IMR-90 (cell line): ENCODE results near the gene PPFIBP2. TPM values are rescaled to one million over a fixed set of nuclear protein-coding genes. Genes with fewer than 3 reads are reported as not detected.

Experiments
- ATAC-seq: fragments of 200-7000 bp; cut with Tn5 transposase; 2 replicates; pipeline ENCODE4 v1.9.1; 2020; ENCODE audit warnings: low read depth, mild to moderate bottlenecking, moderate library complexity
- BruUV-seq: library from RNA; stranded (reverse); fragments of 400-500 nt; replicated peaks from 2 replicates; lab custom pipeline; 2021; lab: Mats Ljungman, UMichigan
- CTCF ChIA-PET: fragments of 300-600 bp; formaldehyde crosslinking; extraction: SDS; loops from one replicate; lab custom pipeline; 2021; ENCODE audit warnings: antibody characterized with exemption; lab: Yijun Ruan, JAX
- POLR2A ChIA-PET: fragments of 300-600 bp; sonication (Branson Sonifier 250); formaldehyde crosslinking; loops from one replicate; lab custom pipeline; 2022; ENCODE audit warnings: antibody characterized with exemption; ENCODE audit not compliant: unreplicated experiment; lab: Charles Lee
- DNase-seq: peaks from one replicate; pipeline ENCODE4 v3.0.0; 2013
- H2AFZ ChIP-seq: replicated peaks from 2 replicates; pipeline ENCODE3; 2013; ENCODE audit warnings: low read length, mild to moderate bottlenecking; ENCODE audit not compliant: poor library complexity
- H2AK5ac ChIP-seq: 2 replicates; pipeline ENCODE4 v1.6.1; 2013; ENCODE audit warnings: low read depth, low read length, inconsistent platforms
- H2AK9ac ChIP-seq: replicated peaks from 2 replicates; pipeline ENCODE3; 2013; ENCODE audit warnings: mild to moderate bottlenecking, low read depth, low read length, moderate library complexity; ENCODE audit not compliant: poor library complexity
- H2BK120ac ChIP-seq: 2 replicates; pipeline ENCODE4 v1.6.1; 2013; ENCODE audit warnings: low read depth, low read length, inconsistent platforms
- H2BK15ac ChIP-seq: 3 replicates; pipeline ENCODE4 v1.6.1; 2013; ENCODE audit warnings: low read depth, low read length, inconsistent platforms
- H2BK20ac ChIP-seq: 2 replicates; pipeline ENCODE4 v1.6.1; 2013; ENCODE audit warnings: low read depth, mild to moderate bottlenecking, inconsistent platforms, low read length, moderate library complexity
- H2BK5ac ChIP-seq: 2 replicates; pipeline ENCODE4 v1.6.1; 2013; ENCODE audit warnings: mild to moderate bottlenecking, low read depth, low read length, inconsistent platforms; ENCODE audit not compliant: poor library complexity, severe bottlenecking
- H3K14ac ChIP-seq: replicated peaks from 2 replicates; pipeline ENCODE4 v1.6.1; 2013; ENCODE audit warnings: low read depth, low read length, inconsistent platforms
- H3K18ac ChIP-seq: 2 replicates; pipeline ENCODE4 v1.6.1; 2013; ENCODE audit warnings: low read depth, low read length, control low read depth
- H3K23ac ChIP-seq: 2 replicates; pipeline ENCODE4 v1.6.1; 2013; ENCODE audit warnings: low read depth, low read length, inconsistent platforms
- H3K27ac ChIP-seq: 2 replicates; pipeline ENCODE4 v1.5.1; 2013; ENCODE audit warnings: mild to moderate bottlenecking, control low read depth, low read length; ENCODE audit not compliant: insufficient read depth
- H3K27me3 ChIP-seq: 2 replicates; pipeline ENCODE4 v1.6.1; 2013; ENCODE audit warnings: low read length; ENCODE audit not compliant: control insufficient read depth, insufficient read depth
- H3K36me3 ChIP-seq: 2 replicates; pipeline ENCODE4 v1.6.1; 2013; ENCODE audit warnings: low read length, mixed read lengths; ENCODE audit not compliant: control insufficient read depth, insufficient read depth
- H3K4ac ChIP-seq: 2 replicates; pipeline ENCODE4 v1.6.1; 2013; ENCODE audit warnings: low read depth, low read length, inconsistent platforms
- H3K4me1 ChIP-seq: 2 replicates; pipeline ENCODE4 v1.6.1; 2013; ENCODE audit warnings: low read length, mixed read lengths; ENCODE audit not compliant: control insufficient read depth, insufficient read depth
- H3K4me2 ChIP-seq: 2 replicates; pipeline ENCODE4 v1.6.1; 2013; ENCODE audit warnings: low read depth, mild to moderate bottlenecking, control low read depth, low read length, moderate library complexity
- H3K4me3 ChIP-seq: 2 replicates; pipeline ENCODE4 v1.5.1; 2013; ENCODE audit warnings: low read depth, mild to moderate bottlenecking, control low read depth, low read length, moderate library complexity; ENCODE audit not compliant: insufficient read depth
- H3K56ac ChIP-seq: 2 replicates; pipeline ENCODE4 v1.6.1; 2013; ENCODE audit warnings: low read length, inconsistent platforms; ENCODE audit not compliant: insufficient read depth; ENCODE audit errors: extremely low read depth
- H3K79me1 ChIP-seq, 2 experiments: 2 replicates each; pipeline ENCODE4 v1.6.1; 2013; ENCODE audit warnings: low read length in 2 of 2, inconsistent platforms in 1 of 2, low read depth in 1 of 2
- H3K9ac ChIP-seq: 2 replicates; pipeline ENCODE4 v1.6.1; 2013; ENCODE audit warnings: low read depth, low read length, control low read depth
- H3K9me1 ChIP-seq: 2 replicates; pipeline ENCODE4 v1.6.1; 2013; ENCODE audit warnings: low read length, inconsistent platforms; ENCODE audit not compliant: insufficient read depth
- H3K9me3 ChIP-seq: 2 replicates; pipeline ENCODE4 v1.6.1; 2013; ENCODE audit warnings: low read length; ENCODE audit not compliant: control insufficient read depth, insufficient read depth
- H4K20me1 ChIP-seq: 2 replicates; pipeline ENCODE4 v1.6.1; 2013; ENCODE audit warnings: low read length, inconsistent platforms; ENCODE audit not compliant: insufficient read depth
- H4K5ac ChIP-seq: 2 replicates; pipeline ENCODE4 v1.6.1; 2013; ENCODE audit warnings: mild to moderate bottlenecking, low read depth, low read length, control low read depth
- H4K8ac ChIP-seq, 2 experiments: 2 replicates each; pipeline ENCODE4 v1.6.1; 2013; ENCODE audit warnings: low read depth in 2 of 2, low read length in 2 of 2, control low read depth in 1 of 2, inconsistent platforms in 1 of 2
- H4K91ac ChIP-seq: 2 replicates; pipeline ENCODE4 v1.6.1; 2013; ENCODE audit warnings: low read depth, low read length, inconsistent platforms; ENCODE audit not compliant: insufficient read depth
- BHLHE40 ChIP-seq: fragments of 150-350 bp; IDR thresholded peaks from 2 replicates; pipeline ENCODE4 v1.6.1; 2016; ENCODE audit warnings: mild to moderate bottlenecking, low read depth, low read length
- CEBPB ChIP-seq: IDR thresholded peaks from 2 replicates; pipeline ENCODE4 v1.6.1; 2012; ENCODE audit warnings: low read depth, low read length, improper control_type of control experiment
- CHD1 ChIP-seq: IDR thresholded peaks from 2 replicates; pipeline ENCODE4 v1.6.1; 2012; ENCODE audit warnings: low read depth, low read length, improper control_type of control experiment
- MXI1 ChIP-seq: IDR thresholded peaks from 2 replicates; pipeline ENCODE4 v1.6.1; 2012; ENCODE audit warnings: low read depth, mild to moderate bottlenecking, low read length, moderate library complexity, borderline replicate concordance
- NFE2L2 ChIP-seq: fragments of 150-350 bp; IDR thresholded peaks from 2 replicates; pipeline ENCODE4 v1.6.1; 2016; ENCODE audit warnings: low read depth, mild to moderate bottlenecking, low read length
- RAD21 ChIP-seq: IDR thresholded peaks from 2 replicates; pipeline ENCODE4 v1.6.1; 2012; ENCODE audit warnings: low read length, improper control_type of control experiment
- RCOR1 ChIP-seq: IDR thresholded peaks from 2 replicates; pipeline ENCODE4 v1.6.1; 2012; ENCODE audit warnings: mild to moderate bottlenecking, low read length, improper control_type of control experiment; ENCODE audit not compliant: insufficient replicate concordance
- WGBS, 2 experiments: methylation state at CpG; one replicate each; pipeline versions ENCODE4 v1.1.5 to v1.1.7; 2013; ENCODE audit warnings: missing lambda C conversion rate in 2 of 2; ENCODE audit not compliant: insufficient read length in 1 of 2; ENCODE audit errors: extremely low coverage in 2 of 2; 5-methylcytosine and 5-hydroxymethylcytosine counted together
- dilution Hi-C: fragments of 300-500 bp; cut with HindIII; formaldehyde crosslinking; loops from one replicate; pipeline ENCODE4 v1.14.3; 2018; ENCODE audit warnings: low sequenced_read_pairs; ENCODE audit not compliant: unreplicated experiment
- in situ Hi-C: fragments of 300-500 bp; cut with MboI; formaldehyde crosslinking; loops from 3 replicates; pipeline ENCODE4 v1.14.3; 2019; ENCODE audit warnings: low sequenced_read_pairs, inconsistent platforms, mixed read lengths
- intact Hi-C: fragments of 100-400 bp; cut with micrococcal nuclease; formaldehyde crosslinking; loops from 2 replicates; pipeline ENCODE4 v1.10.0; 2022
- polyA plus RNA-seq, 3 experiments: library from polyadenylated mRNA; depleted of rRNA; stranded (reverse); fragments of >200 nt; gene quantifications; 2 replicates each; pipeline ENCODE4 v1.2.3, GENCODE V29; 2012; ENCODE audit warnings: low replicate concordance in 1 of 3
- total RNA-seq: library from RNA; depleted of rRNA; stranded (reverse); fragments of >200 nt; gene quantifications from 2 replicates; pipeline ENCODE4 v1.2.3, GENCODE V29; 2012
- TF ChIP-seq, protein P1 (sequence below): fragments of 150-350 bp; IDR thresholded peaks from 2 replicates; pipeline ENCODE4 v1.6.1; 2016; ENCODE audit warnings: low read depth, mild to moderate bottlenecking, low read length, moderate library complexity, borderline replicate concordance

PPFIBP2 gene
- total and polyA plus RNA-seq, 2 of the 4 experiments (the other 2 are of a cell fraction): 6.0 to 11.8 TPM

DNA sequence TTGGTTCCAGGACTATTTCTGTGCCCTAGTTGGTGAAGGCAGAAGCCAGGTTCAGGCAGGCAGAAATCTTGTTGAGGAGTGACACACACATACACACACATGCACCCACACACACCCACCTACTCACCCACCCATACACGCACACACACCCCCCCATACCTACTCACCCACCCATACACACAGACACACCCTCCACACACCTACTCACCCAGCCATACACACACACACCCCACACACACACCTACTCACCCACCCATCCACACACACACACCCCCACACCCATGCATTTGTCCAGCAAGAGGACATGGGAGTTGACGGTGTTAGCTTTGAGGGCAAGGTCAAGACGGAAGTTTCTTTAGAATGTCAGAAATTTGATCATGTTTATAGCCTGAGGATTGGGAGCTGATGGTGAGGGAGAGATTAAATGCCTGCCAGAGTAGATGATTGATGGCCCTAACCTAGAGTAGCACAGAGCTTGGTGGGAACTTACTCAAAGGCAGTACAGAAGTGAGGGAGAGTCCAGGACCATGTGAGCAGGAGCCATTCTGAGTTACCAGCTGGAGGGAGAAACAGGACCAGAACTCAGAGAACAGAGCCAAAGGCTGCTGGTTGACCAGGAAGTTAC, 90.6 kb downstream of the PPFIBP2 start:
- Histone ChIP-seq H4K8ac (no peak overlapping the region), H3K4me1 (peaks cover 6% of the 10 kb centered on the region), H3K18ac (no peak overlapping the region), H2BK15ac (no peak overlapping the region; the same call in 2 of the 3 replicates), H3K4ac (no peak overlapping the region), H4K91ac (no peak overlapping the region), H2AK9ac (no peak overlapping the region), H3K27me3 (no peaks in the 10 kb centered on the region), H3K9me1 (no peaks in the 10 kb centered on the region), H2BK120ac (no peak overlapping the region), H3K56ac (no peak overlapping the region), H3K9ac (no peak overlapping the region), H2AK5ac (no peak overlapping the region), H3K9me3 (no peaks in the 10 kb centered on the region), H3K14ac (no peak overlapping the region), H3K23ac (no peak overlapping the region; the same call in 1 of the 2 replicates), H4K20me1 (no peaks in the 10 kb centered on the region), H2AFZ (no peak overlapping the region), H3K27ac (no peak overlapping the region), H2BK5ac (peak overlapping the region; percentile 52), H4K5ac (no peak overlapping the region), H3K4me2 (no peak overlapping the region), H3K36me3 (no peaks in the 10 kb centered on the region), H3K4me3 (no peak overlapping the region), H3K79me1 (no peaks in the 10 kb centered on the region), H2BK20ac (no peak overlapping the region)
- ChIA-PET CTCF (no interaction called here), POLR2A (no interaction called here)
- dilution Hi-C loops (no loop called here), in situ Hi-C loops (no loop called here), intact Hi-C loops (loop anchor here (5.0 kb wide), 1 partner anchor 43 kb away; no protein-coding TSS in a partner anchor)
- no peak for ATAC-seq
- 88% methylated on average over 1 of the region's 3 CpGs; no CpG with 5 or more reads in 1 of the 2 experiments for WGBS, 2 experiments
- no TSS peak for BruUV-seq
- TF ChIP-seq RAD21: no peak
- TF ChIP-seq CEBPB: no peak
- TF ChIP-seq BHLHE40: no peak
- TF ChIP-seq, protein P1, sequence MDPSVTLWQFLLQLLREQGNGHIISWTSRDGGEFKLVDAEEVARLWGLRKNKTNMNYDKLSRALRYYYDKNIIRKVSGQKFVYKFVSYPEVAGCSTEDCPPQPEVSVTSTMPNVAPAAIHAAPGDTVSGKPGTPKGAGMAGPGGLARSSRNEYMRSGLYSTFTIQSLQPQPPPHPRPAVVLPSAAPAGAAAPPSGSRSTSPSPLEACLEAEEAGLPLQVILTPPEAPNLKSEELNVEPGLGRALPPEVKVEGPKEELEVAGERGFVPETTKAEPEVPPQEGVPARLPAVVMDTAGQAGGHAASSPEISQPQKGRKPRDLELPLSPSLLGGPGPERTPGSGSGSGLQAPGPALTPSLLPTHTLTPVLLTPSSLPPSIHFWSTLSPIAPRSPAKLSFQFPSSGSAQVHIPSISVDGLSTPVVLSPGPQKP: no peak
- TF ChIP-seq NFE2L2: no peak
- no peak for TF ChIP-seq CHD1
- no peak for TF ChIP-seq MXI1
- no peak for TF ChIP-seq RCOR1
- DNase-seq: no peak
